Measurements from ENCODE around the gene GPBAR1.

GPBAR1 gene

DNA sequence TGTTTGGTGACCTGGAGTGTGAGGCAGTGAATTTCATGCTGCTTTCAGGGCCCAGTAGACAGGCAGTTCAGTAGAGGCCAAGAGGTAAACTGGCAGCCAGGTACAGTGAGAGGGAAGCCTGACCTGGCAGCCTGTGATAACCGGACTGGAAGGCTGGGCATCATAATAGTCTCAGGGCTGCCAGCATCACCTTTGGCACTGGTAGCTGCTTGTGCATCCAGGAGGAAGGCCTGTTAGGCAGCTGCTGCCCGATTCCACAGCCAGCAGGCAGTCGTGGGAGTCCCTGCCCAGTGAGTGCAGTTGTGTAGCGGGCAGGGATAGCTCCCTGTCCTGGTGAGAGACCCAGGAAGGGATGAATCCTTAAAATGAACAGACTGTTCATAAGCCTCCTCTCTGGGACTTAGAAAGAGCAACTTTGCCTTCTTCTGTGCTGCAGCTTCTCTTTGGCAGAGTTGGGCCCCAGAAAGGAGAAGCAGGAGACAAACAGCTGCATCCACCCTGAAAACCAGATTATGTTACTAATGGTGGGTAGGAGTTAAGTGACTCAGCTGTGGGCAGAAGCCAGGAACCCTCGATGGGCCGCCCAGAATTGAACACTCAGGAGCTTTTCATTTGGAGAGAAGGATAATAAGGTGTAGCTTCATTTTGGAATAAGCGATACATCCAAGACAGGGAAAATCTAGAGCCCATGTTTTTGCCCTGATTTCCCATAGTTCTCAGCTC is 8.1 kb upstream of the GPBAR1 start:
- in situ Hi-C loops (cut with HindIII; ENCODE audit: low pct_unique_long_range_greater_than_20kb, low sequenced_read_pairs), result no loop called here
- DNase-seq (ENCODE audit: low read depth in 1 of 2, low spot score in 1 of 2), result no peak
- no peak for TF ChIP-seq JUND (IDR thresholded peaks at IDR 0.05; ENCODE audit: low read depth)

DNA sequence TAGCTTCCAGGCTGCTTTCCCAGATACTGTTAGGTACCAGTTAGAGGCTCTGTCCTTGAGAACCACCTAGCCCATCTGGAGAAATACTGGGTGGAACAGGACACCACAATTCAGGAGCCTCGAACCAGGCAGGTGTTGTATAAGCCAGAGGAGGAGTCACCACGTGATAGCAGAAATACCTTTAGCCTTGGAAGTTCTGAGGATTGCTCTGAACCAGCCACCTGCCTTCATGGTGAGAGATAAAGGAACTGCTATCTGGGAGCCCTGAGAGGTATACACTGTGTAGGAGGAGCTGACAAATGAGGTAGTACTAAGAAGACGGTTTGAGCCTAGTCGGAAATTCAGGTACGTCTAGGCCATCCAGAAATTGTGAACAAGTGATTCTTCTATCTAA is 7.6 kb upstream of the GPBAR1 start:
- TF ChIP-seq JUND (IDR thresholded peaks at IDR 0.05; ENCODE audit: low read depth), result no peak
- in situ Hi-C loops (cut with HindIII; ENCODE audit: low pct_unique_long_range_greater_than_20kb, low sequenced_read_pairs), result no loop called here
- no peak for DNase-seq (ENCODE audit: low read depth in 1 of 2, low spot score in 1 of 2)

DNA sequence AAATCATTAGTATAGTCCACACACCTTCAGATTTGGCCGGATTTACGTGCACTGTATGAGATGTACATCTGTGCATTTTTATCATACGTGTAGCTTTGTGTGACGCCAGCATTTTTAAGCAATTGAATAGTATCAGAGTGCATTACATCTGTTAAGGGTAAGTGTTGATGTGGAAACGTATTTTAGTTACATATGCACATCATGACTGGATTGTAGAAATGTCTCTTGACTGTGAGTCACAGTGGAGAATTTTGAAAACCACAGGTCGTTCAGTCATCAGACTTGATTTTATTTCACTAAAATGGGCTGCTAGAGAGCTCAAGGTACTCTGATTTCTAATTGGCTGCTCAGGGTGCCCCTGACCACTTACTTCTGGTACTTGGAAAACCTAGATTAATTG is 5.4 kb upstream of the GPBAR1 start:
- in situ Hi-C loops (cut with HindIII; ENCODE audit: low pct_unique_long_range_greater_than_20kb, low sequenced_read_pairs), result no loop called here
- DNase-seq (ENCODE audit: low read depth in 1 of 2, low spot score in 1 of 2), result no peak
- TF ChIP-seq JUND (IDR thresholded peaks at IDR 0.05; ENCODE audit: low read depth), result no peak

- TF ChIP-seq JUND (IDR thresholded peaks at IDR 0.05; ENCODE audit: low read depth), result no peak
- no peak for DNase-seq (ENCODE audit: low read depth in 1 of 2, low spot score in 1 of 2)
- in situ Hi-C loops (cut with HindIII; ENCODE audit: low pct_unique_long_range_greater_than_20kb, low sequenced_read_pairs), result no loop called here
These were observed 4.0 kb upstream of the GPBAR1 start for GRCh38 chr2:218256612-218257350.

- no peak for TF ChIP-seq JUND (IDR thresholded peaks at IDR 0.05; ENCODE audit: low read depth)
- peak in 1 of 2 experiments; percentile 41 for DNase-seq (ENCODE audit: low read depth in 1 of 2, low spot score in 1 of 2)
- in situ Hi-C loops (cut with HindIII; ENCODE audit: low pct_unique_long_range_greater_than_20kb, low sequenced_read_pairs), result no loop called here
These were observed 3.3 kb upstream of the GPBAR1 start for GRCh38 chr2:218257390-218257981.

GRCh38 chr2:218259099-218259961 is 1.5 kb upstream of the GPBAR1 start:
- no peak for DNase-seq (ENCODE audit: low read depth in 1 of 2, low spot score in 1 of 2)
- no peak for TF ChIP-seq JUND (IDR thresholded peaks at IDR 0.05; ENCODE audit: low read depth)
- in situ Hi-C loops (cut with HindIII; ENCODE audit: low pct_unique_long_range_greater_than_20kb, low sequenced_read_pairs), result no loop called here

DNA sequence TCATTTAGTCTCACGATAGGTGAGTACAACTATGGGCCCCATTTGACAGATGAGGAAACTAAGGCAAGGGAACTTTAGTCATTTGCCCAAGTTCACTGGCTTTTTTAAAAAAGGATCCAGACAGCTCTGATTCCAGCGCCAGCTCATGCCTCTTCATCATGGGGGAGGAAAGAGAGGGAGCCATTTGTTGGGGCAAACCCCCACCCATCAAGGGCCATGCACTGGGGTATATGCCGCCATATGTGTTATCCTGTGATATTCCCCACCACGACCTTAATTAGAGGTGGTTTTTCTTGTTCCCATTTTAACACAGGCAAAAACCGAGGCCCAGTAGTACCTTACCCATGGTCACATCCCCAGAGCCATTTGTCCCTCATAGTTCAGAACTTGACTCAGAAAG is 649 bp upstream of the GPBAR1 start:
- in situ Hi-C loops (cut with HindIII; ENCODE audit: low pct_unique_long_range_greater_than_20kb, low sequenced_read_pairs), result no loop called here
- no peak for TF ChIP-seq JUND (IDR thresholded peaks at IDR 0.05; ENCODE audit: low read depth)
- DNase-seq (ENCODE audit: low read depth in 1 of 2, low spot score in 1 of 2), result no peak

DNA sequence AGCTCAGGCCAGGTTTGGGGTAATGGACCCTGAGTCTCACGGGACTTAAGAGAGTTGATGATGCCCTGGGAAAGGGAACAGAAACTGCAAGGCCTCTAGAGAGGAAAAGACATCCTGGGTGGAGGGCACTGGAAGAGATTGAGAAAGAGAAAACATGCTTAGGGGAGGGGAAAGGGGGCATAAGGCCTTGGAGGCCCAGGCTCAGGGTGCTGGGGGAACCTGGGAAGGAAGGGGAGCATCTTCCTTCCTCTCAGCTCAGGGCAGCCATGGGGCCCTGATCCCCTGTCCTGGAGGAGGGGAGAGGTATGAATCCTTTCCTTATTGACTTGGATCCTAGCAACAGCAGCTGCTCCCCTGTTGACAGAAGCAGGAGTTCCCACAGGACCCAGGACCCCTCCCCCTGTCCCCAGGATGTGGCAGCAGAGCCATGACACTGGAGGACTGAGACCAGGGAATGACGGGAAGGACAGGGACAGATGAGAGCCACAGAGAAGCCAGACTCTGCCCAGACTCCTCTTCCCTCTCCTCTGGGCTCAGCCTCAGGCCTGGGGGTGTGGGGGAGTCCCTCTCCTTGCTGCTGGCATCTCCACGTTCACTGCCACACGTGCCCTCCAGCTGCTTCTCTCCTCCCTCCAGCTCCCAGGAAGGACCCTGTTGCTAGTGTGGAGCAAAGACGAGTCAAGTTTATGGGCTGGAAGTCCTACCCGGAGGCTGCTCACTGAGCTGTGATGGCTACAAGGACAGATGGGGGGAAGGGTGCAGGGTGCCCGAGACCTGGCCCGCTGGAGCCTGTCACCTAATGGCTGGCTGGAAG is 815 bp downstream of the GPBAR1 start:
- in situ Hi-C loops (cut with HindIII; ENCODE audit: low pct_unique_long_range_greater_than_20kb, low sequenced_read_pairs), result no loop called here
- DNase-seq (ENCODE audit: low read depth in 1 of 2, low spot score in 1 of 2), result no peak
- TF ChIP-seq JUND (IDR thresholded peaks at IDR 0.05; ENCODE audit: low read depth), result no peak

DNA sequence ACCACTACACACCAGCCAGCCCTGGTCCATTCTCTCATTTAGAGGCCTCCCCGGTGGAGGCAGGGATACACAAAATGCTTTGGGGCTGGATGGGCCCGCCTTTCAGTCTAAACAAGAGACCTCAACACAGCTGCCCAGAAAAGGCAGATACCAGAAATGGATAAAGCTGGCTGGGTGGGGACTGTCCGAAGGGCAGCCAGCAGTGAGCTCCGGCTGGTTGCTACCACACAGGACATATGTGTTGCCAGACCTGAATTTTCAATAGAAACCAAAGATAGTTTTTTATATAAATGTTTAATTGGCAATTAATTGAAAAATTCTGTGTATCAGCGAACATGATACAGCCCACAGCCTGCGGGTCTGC is 1.4 kb downstream of the GPBAR1 start:
- no peak for DNase-seq (ENCODE audit: low read depth in 1 of 2, low spot score in 1 of 2)
- in situ Hi-C loops (cut with HindIII; ENCODE audit: low pct_unique_long_range_greater_than_20kb, low sequenced_read_pairs), result no loop called here
- no peak for TF ChIP-seq JUND (IDR thresholded peaks at IDR 0.05; ENCODE audit: low read depth)

- TF ChIP-seq JUND (IDR thresholded peaks at IDR 0.05; ENCODE audit: low read depth), result no peak
- in situ Hi-C loops (cut with HindIII; ENCODE audit: low pct_unique_long_range_greater_than_20kb, low sequenced_read_pairs), result no loop called here
- DNase-seq (ENCODE audit: low read depth in 1 of 2, low spot score in 1 of 2), result no peak
These were observed 2.1 kb downstream of the GPBAR1 start for GRCh38 chr2:218262631-218263586.
